ENCODE measurements around the gene LTA4H.

The LTA4H gene

DNA sequence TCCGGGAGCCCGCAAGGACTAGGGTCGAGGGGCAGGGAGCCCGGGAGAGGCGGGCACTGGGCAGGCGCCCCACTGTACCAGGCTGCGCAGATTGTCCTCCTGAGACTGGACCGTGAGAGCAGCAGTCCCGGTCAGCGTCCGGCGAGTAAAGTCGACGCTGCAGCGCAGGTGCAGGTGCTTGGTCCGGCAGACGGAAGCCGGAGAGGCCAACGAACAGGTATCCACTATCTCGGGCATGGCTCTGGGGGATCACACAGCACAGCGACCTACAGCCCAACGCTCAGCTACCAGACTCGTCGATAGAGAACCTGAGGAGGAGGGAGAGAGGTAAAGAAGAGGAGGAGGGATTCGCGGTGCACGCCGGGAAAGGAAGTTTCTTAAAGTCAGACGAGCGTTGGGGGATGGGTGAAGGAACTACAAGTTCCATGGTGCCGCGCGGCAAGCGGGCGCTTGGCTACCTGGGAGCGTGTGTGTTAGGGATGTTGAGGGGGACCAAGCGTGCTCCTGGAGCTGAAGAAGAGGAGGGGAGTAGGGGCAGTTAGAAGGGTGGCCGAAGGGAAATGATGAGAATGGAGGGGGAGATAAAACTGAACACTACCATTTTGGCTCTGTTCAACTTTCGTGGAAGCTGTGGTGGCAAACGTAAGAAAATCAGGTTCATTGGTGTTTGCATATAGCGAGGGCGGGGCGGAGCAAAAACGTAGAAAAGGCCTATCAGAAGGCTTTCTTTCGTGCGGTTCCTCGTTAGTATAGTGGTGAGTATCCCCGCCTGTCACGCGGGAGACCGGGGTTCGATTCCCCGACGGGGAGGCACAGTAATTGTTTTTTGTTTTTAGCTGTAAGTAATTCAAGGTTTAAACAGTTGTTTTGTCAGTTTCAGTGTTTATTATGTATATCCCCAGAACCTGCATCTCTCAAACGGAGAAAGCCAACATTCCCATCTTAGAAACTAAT, at the start of gene LTA4H:
Gene LTA4H (minus strand): TSS at position 305 of the 954 bp plus-strand sequence. CDS start 68 bp downstream, at position 237.
- H3K27ac Mint-ChIP-seq: no peak within 1 kb of the TSS
- H3K9me3 Mint-ChIP-seq: no peaks in the 10 kb centered on the region
- peaks cover 5% of the 10 kb centered on the region for H3K4me1 Mint-ChIP-seq
- no peak within 1 kb of the TSS for H3K4me3 Mint-ChIP-seq
- TF ChIP-seq, protein P1, sequence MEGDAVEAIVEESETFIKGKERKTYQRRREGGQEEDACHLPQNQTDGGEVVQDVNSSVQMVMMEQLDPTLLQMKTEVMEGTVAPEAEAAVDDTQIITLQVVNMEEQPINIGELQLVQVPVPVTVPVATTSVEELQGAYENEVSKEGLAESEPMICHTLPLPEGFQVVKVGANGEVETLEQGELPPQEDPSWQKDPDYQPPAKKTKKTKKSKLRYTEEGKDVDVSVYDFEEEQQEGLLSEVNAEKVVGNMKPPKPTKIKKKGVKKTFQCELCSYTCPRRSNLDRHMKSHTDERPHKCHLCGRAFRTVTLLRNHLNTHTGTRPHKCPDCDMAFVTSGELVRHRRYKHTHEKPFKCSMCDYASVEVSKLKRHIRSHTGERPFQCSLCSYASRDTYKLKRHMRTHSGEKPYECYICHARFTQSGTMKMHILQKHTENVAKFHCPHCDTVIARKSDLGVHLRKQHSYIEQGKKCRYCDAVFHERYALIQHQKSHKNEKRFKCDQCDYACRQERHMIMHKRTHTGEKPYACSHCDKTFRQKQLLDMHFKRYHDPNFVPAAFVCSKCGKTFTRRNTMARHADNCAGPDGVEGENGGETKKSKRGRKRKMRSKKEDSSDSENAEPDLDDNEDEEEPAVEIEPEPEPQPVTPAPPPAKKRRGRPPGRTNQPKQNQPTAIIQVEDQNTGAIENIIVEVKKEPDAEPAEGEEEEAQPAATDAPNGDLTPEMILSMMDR (IDR thresholded peaks at IDR 0.05; ENCODE audit: unreplicated experiment in 3 of 3): no peak
- H3K27me3 Mint-ChIP-seq (ENCODE audit: low read depth): no peaks in the 10 kb centered on the region
- no peaks in the 10 kb centered on the region for H3K36me3 Mint-ChIP-seq (ENCODE audit: low read depth)

DNA sequence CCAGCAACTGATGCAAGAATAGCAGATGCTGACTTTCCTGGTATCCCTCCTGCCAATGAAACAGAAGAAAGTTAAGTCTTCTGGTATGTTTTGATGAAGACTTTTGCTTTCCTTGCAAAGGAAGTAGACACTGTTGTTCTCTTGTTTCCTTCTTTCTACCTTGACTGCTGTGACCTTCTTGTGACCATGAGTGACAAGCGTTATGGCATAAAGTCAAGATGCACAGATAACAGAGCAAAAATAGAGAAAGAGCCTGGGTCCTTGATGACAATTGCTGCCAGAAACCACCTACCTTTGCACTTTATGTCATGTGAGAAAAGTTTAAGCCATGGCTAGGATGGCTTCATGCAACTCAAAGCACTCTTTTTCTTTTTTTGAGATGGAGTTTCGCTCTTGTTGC, 49.2 kb upstream of the LTA4H start:
- Mint-ChIP-seq H3K27me3 (ENCODE audit: low read depth) (peaks cover 12% of the 10 kb centered on the region), H3K36me3 (ENCODE audit: low read depth) (peaks cover 4% of the 10 kb centered on the region), H3K4me1 (no peaks in the 10 kb centered on the region), H3K4me3 (no peak overlapping the region), H3K27ac (no peak overlapping the region), H3K9me3 (peaks cover 31% of the 10 kb centered on the region)
- TF ChIP-seq, protein P1 (IDR thresholded peaks at IDR 0.05; ENCODE audit: unreplicated experiment in 3 of 3): no peak

DNA sequence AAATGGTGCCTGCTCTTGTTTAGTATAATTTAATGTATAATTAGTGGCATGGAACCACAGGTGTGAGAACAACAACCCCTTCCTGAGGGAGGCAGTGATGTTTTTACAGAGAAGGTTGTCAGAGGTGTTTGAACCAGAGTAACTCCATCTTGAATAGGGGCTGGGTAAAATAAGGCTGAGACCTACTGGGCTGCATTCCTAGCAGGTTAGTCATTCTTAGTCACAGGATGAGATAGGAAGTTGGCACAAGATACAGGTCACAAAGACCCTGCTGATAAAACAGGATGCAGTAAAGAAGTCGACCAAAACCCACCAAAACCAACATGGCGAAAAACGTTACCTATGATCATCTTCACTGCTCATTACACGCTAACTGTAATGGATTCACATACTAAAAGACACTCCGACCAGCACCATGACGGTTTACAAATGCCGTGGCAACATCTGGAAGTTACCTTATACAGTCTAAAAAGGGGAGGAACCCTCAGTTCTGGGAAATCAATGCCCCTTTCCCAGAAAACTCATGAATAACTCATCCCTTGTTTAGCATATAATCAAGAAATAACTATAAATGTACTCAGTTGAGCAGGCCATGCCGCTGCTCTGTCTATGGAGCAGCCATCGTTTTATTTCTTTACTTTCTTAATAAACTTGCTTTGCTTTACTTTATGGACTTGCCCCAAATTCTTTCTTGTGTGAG, 47.8 kb upstream of the LTA4H start:
- Mint-ChIP-seq H3K27me3 (ENCODE audit: low read depth) (peaks cover 12% of the 10 kb centered on the region), H3K4me3 (no peak overlapping the region), H3K36me3 (ENCODE audit: low read depth) (peaks cover 4% of the 10 kb centered on the region), H3K4me1 (peaks cover 7% of the 10 kb centered on the region), H3K27ac (no peak overlapping the region), H3K9me3 (peaks cover 18% of the 10 kb centered on the region)
- TF ChIP-seq, protein P1 (IDR thresholded peaks at IDR 0.05; ENCODE audit: unreplicated experiment in 3 of 3): no peak

DNA sequence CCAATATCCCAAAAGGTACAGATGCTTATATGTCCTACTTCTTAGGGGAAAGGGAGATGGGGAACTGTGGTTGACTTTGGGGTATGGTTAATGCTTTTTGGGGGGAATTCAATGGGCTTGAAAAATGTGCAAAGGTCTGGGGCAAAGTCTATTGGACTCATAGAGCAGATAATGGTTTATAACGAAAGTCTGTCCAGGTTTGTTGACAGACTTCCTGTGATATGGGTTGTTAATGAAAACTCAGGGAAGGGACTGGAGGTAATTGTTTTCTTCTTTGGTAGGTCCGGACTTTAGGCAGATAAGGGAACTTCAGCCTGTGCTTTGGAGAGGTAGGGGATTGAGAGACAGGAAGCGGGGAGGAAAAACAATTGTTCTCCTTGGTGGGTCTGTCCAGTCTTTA, 46.2 kb upstream of the LTA4H start:
- H3K27ac Mint-ChIP-seq: no peak overlapping the region
- peaks cover 4% of the 10 kb centered on the region for H3K36me3 Mint-ChIP-seq (ENCODE audit: low read depth)
- H3K9me3 Mint-ChIP-seq: peaks cover 7% of the 10 kb centered on the region
- H3K4me3 Mint-ChIP-seq: no peak overlapping the region
- H3K27me3 Mint-ChIP-seq (ENCODE audit: low read depth): peaks cover 12% of the 10 kb centered on the region
- H3K4me1 Mint-ChIP-seq: peaks cover 12% of the 10 kb centered on the region
- TF ChIP-seq, protein P1 (IDR thresholded peaks at IDR 0.05; ENCODE audit: unreplicated experiment in 3 of 3): no peak

DNA sequence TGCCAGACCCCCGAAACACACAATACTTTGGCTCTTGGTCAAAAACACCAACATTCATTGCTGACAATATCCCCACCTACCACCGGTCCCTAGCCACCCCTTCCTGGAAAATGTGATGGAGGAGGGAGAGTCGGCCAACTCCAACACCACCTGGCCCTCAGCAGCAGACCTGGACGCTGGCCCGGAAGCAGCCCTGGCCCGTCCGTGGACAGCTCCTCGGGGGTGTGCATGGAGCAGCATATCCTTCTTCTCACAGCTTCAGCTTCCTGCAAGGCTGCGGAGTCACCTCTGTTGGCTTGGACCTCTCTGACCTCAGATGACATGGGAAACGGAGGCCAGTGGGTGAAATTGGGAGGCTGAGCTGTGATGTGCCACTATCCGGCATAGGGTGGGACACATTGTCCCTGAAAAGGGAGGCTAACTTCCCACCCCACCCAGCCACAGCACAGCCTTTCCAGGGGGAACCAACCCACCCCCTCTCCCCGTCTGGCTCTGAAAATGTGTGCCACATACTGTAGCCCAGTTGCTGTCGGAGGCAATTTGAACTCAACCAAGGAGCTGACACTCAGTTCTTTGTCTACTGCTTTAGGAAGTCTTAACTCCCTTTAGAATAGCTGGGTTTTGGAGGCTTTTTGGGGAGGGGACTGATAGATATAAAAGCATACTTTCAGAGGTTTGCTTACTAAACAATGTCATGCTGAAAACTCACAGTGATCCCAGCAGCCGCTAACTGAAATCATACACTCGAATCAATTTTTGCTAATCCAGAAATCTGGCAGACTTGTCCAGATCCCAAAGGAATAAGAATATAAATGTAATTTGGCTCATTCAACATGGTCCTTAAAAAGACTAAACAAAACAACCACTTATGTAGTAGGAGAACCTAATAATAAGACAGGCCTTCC, 43.1 kb upstream of the LTA4H start:
- TF ChIP-seq, protein P1 (IDR thresholded peaks at IDR 0.05; ENCODE audit: unreplicated experiment in 3 of 3): no peak
- Mint-ChIP-seq H3K9me3 (no peaks in the 10 kb centered on the region), H3K27ac (no peak overlapping the region), H3K27me3 (ENCODE audit: low read depth) (peaks cover 15% of the 10 kb centered on the region), H3K4me3 (peak overlapping the region in 1 of 3 experiments; percentile 41), H3K4me1 (peaks cover 12% of the 10 kb centered on the region), H3K36me3 (ENCODE audit: low read depth) (no peaks in the 10 kb centered on the region)

Data from nephron (organoid).